HG02678 (cell line): ENCODE measurements around the gene GMPPB.

Experiments used
- ATAC-seq: cut with Tn5 transposase; IDR thresholded peaks from one replicate; pipeline ENCODE4 v1.9.1; 2021; ENCODE audit warnings: mild to moderate bottlenecking, moderate library complexity; ENCODE audit not compliant: unreplicated experiment

The GMPPB gene

GRCh38 chr3:49729966-49730609 lies 6.3 kb upstream of the GMPPB start:
- no peak for ATAC-seq

- ATAC-seq: no peak
Measured at GRCh38 chr3:49727924-49728361, 4.2 kb upstream of the GMPPB start.

- ATAC-seq: no peak
Measured at GRCh38 chr3:49727154-49727923, 3.6 kb upstream of the GMPPB start.

GRCh38 chr3:49725906-49726681 lies 2.3 kb upstream of the GMPPB start:
- no peak for ATAC-seq

GRCh38 chr3:49724586-49724985 lies 835 bp upstream of the GMPPB start:
- no peak for ATAC-seq

- no peak for ATAC-seq
Measured at GRCh38 chr3:49723296-49723627, 489 bp downstream of the GMPPB start.

- no peak for ATAC-seq
Measured at GRCh38 chr3:49722896-49723295, 855 bp downstream of the GMPPB start.

- ATAC-seq: no peak
Measured at GRCh38 chr3:49721896-49722781, 1.6 kb downstream of the GMPPB start.

GRCh38 chr3:49721596-49721895 lies 2.2 kb downstream of the GMPPB start:
- ATAC-seq: no peak

- no peak for ATAC-seq
Measured at GRCh38 chr3:49720855-49721595, 2.7 kb downstream of the GMPPB start.

GRCh38 chr3:49719214-49719884 lies 4.4 kb downstream of the GMPPB start, which contains the start of gene AMIGO3:
Gene AMIGO3 (minus strand): TSS chr3:49719684. CDS start chr3:49719465, 219 bp downstream.
- peak; percentile 49 for ATAC-seq

GRCh38 chr3:49718858-49719213 lies 4.9 kb downstream of the GMPPB start:
- no peak for ATAC-seq

- no peak for ATAC-seq
Measured at GRCh38 chr3:49717959-49718857, 5.5 kb downstream of the GMPPB start.

GRCh38 chr3:49717211-49717958 lies 6.4 kb downstream of the GMPPB start:
- no peak for ATAC-seq

GRCh38 chr3:49716691-49717210 lies 7.0 kb downstream of the GMPPB start:
- ATAC-seq: no peak

- no peak for ATAC-seq
Measured at GRCh38 chr3:49716169-49716568, 7.6 kb downstream of the GMPPB start.

- ATAC-seq: no peak
Measured at GRCh38 chr3:49715611-49716121, 8.1 kb downstream of the GMPPB start.
